ENCODE results near the gene FOXQ1.

Gene FOXQ1

DNA sequence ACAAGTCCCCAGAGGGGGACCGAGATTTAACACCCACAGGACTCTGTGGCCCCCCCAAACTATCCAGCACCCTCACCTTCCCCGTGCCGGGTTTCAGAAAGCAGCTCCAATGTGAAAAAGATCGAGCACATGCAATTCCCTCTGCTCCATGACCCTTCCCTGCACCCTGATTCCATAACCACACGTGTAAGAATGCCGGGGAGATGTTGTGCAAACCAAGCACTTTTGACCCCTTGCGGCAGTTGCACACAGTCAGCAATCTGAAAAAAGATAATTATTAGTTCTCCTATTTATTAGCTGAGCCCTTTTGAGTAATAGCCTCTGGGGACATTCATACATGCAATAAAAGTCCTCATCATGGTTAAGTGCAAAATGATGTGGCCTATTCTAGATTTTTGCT is 13.0 kb downstream of the FOXQ1 start:
- Mint-ChIP-seq H3K4me3 (no peak overlapping the region), H3K36me3 (ENCODE audit: low read depth) (no peaks in the 10 kb centered on the region), H3K9me3 (peaks cover 4% of the 10 kb centered on the region), H3K27me3 (peaks cover 44% of the 10 kb centered on the region), H3K4me1 (ENCODE audit: low read depth) (no peaks in the 10 kb centered on the region), H3K27ac (no peak overlapping the region)

DNA sequence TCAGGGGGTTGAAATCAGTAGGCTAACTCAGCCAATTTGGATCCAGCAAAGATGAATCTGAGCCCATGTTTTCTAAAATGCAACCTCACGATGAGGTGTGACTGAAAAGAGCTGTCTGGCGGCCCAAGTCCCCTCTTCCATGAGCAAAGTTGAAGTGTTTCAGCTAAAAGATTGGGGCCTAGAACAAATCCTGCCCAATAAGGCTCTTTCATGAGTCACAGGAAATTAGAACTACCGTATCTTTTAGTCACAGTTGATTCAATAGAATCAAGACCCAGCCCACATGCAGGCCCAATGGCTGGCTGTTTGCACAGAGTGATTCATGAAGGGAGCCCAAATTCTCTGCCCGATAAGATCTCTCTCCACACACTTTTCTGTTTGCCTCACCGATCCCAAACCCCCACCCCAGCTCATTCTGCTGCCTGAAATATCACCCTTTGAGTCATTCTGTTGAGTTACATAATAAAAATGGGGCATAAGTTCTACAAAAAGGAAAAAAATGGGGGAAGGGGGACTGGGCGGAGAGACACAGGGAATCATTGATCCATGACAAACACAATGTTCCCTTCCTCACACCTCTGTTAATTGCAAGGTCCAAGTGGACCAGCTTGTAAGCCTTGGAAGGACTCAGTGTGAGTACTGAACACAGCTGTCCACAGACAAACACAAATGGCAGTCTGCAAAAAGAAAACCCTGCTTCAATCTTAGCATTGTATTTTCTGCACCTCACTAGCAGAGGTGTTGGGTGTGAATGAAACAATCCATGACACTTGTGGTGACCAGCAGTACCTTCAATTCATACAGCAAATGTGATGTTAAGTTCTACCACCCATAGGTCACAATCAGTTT is 13.8 kb downstream of the FOXQ1 start:
- peaks cover 7% of the 10 kb centered on the region for H3K9me3 Mint-ChIP-seq
- H3K4me1 Mint-ChIP-seq (ENCODE audit: low read depth) = no peaks in the 10 kb centered on the region
- H3K27ac Mint-ChIP-seq = no peak overlapping the region
- H3K27me3 Mint-ChIP-seq = peaks cover 44% of the 10 kb centered on the region
- no peak overlapping the region for H3K4me3 Mint-ChIP-seq
- no peaks in the 10 kb centered on the region for H3K36me3 Mint-ChIP-seq (ENCODE audit: low read depth)

DNA sequence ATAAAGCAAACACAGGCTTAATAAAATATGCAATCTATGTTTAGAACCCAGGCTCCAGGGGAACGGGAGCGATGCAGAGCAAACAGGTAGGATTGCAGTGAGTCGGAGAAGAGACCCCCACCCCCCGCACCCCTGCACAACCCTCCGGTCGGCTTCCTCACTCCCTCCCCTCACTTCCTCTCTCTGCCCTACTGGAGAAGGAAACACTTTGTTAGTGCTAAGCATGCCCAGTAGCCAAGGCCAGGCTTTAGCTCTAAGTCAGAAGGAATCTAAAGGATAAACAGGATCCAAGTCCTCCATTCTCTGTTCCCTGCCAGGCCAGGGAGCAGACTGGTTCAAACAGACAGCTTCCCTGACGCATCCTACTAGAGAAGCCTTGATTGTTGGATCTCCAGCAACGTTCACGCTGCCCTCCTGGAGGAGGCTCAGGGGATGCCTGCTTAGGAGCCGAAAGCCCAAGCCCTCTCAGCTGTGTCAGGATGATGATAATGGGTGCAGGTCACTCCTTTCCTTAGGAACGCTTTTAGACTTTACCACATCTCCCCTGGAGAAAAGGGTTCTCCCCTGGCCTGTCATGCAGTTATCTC is 14.7 kb downstream of the FOXQ1 start:
- Mint-ChIP-seq H3K4me3 (no peak overlapping the region), H3K36me3 (ENCODE audit: low read depth) (no peaks in the 10 kb centered on the region), H3K9me3 (peaks cover 11% of the 10 kb centered on the region), H3K4me1 (ENCODE audit: low read depth) (no peaks in the 10 kb centered on the region), H3K27ac (no peak overlapping the region), H3K27me3 (peaks cover 44% of the 10 kb centered on the region)

DNA sequence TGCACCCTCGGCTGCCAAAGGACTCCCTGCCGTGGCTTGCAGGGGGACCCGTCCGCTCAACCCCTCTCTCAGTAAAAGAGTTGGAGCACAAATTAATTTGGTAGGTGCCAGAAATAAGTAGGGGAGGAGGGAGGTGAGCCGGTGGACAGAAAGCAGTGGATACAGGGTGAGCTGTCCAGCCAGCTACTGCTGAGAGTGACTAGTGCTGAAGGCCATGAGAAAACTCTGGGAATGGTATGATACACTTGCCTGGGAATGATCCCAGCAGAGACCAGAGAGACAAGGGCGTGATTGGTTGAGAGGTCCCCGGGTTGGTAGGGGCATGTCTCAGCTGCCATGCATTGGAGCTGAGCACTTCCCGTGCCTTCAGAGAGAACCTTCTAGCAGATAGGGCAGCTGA is 15.7 kb downstream of the FOXQ1 start:
- Mint-ChIP-seq H3K27me3 (peaks cover 36% of the 10 kb centered on the region), H3K9me3 (peaks cover 11% of the 10 kb centered on the region), H3K4me3 (no peak overlapping the region), H3K27ac (no peak overlapping the region), H3K4me1 (ENCODE audit: low read depth) (no peaks in the 10 kb centered on the region), H3K36me3 (ENCODE audit: low read depth) (no peaks in the 10 kb centered on the region)

DNA sequence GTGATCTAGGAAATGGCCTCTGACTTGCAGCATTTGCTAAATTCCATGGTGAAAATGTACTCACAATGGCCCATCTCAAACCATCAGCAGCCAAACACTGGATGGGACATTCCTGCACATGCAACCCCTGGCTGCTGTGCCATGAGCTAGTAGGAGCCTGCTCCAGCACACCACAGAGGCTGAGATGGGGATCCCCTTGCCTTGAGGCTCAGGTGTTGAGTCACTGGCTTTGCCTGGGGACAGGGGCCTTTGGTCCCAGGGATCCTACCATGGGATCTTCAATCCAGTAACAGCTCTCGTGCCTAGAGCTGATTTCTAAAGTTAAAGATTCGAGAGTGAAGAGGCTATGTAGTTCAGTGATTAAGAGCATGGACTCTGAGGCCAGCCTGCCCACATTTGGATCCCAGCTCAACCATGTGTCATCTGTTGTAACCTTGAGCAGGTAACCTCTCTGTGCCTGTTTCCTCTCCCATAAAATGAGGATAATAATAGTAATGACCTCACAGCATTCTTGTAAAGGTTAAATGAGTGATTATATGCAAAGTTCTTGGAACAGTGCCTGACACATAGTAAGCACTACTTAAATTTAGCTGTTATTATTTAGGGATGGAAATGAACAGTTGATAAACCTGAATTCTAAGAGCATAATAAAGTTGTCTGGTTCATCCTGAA is 16.4 kb downstream of the FOXQ1 start:
- Mint-ChIP-seq H3K27ac (no peak overlapping the region), H3K36me3 (ENCODE audit: low read depth) (no peaks in the 10 kb centered on the region), H3K9me3 (peaks cover 11% of the 10 kb centered on the region), H3K4me3 (no peak overlapping the region), H3K4me1 (ENCODE audit: low read depth) (no peaks in the 10 kb centered on the region), H3K27me3 (peaks cover 39% of the 10 kb centered on the region)

DNA sequence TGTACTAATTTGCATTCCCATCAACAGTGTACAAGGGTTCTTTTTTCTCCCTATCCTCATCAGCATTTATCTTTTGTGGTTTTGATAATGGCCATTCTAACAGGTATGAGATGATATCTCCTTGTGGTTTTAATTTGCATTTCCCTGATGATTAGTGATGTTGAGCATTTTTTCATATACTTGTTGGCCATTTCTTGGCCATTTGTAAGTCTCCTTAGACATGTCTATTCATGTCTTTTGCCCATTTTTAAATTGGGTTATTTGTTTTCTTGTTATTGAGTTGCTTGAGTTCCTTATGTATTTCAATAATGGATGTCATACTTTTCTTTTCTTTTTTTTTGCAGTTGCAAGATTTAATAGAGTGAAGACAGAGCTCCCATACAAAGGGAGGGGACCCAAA is 17.8 kb downstream of the FOXQ1 start:
- Mint-ChIP-seq H3K36me3 (ENCODE audit: low read depth) (no peaks in the 10 kb centered on the region), H3K9me3 (peaks cover 11% of the 10 kb centered on the region), H3K4me1 (ENCODE audit: low read depth) (no peaks in the 10 kb centered on the region), H3K4me3 (no peak overlapping the region), H3K27me3 (peaks cover 51% of the 10 kb centered on the region), H3K27ac (no peak overlapping the region)

DNA sequence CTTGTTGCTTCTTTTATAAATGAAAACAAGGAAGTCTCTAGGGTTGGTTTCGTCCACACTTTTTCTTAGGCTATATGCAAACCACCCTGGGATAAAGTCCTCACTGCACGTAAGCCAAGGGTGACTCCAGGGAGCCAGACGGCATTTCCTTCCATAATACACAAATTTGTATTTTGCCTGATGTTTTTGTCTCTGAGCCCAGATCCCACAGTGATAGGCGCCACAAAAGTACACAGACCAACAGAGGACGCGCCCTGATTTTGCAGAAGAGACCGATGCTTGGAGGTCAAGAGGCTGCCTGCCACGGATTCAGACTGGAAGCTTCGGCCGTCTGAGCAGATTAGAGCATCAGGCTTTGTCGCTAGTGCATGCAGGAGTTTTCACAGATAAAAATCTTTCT is 22.8 kb downstream of the FOXQ1 start:
- Mint-ChIP-seq H3K27ac (no peak overlapping the region), H3K9me3 (peaks cover 7% of the 10 kb centered on the region), H3K4me1 (ENCODE audit: low read depth) (no peaks in the 10 kb centered on the region), H3K27me3 (peaks cover 57% of the 10 kb centered on the region), H3K4me3 (no peak overlapping the region), H3K36me3 (ENCODE audit: low read depth) (no peaks in the 10 kb centered on the region)

DNA sequence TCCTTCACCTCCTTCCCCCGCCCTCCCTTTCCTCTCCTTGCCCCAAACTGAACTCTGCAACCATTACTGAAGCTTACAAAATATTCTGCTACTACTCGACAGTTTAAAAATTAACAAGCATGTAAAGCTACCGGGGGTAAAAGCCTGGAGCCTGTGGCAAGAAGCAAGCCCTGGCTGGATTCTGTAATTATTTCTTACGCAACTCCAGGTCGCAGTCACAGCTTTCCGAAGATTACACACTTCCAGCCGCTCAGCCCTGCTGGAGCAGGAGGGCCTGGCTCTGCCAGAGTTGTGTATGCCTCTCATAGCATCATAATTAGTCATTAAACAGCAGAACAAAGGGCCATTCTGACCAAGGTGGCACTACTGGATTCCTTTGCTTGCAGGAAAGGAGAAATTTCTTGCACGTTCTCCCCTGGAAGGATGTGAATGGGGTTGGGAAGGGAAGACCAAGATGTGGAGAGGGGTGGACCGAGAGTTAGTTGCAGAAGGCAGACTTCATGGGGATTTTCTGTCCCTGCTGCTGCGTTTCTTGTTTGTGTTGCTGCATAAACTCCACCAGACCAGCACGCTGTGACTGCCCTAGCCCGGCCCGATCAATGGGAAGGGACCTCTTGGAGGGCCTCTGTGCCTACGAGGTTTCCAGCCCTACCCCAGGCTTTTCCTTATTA is 23.6 kb downstream of the FOXQ1 start:
- Mint-ChIP-seq H3K36me3 (ENCODE audit: low read depth) (no peaks in the 10 kb centered on the region), H3K4me1 (ENCODE audit: low read depth) (no peaks in the 10 kb centered on the region), H3K4me3 (no peak overlapping the region), H3K27me3 (peaks cover 66% of the 10 kb centered on the region), H3K9me3 (peaks cover 3% of the 10 kb centered on the region), H3K27ac (no peak overlapping the region)

DNA sequence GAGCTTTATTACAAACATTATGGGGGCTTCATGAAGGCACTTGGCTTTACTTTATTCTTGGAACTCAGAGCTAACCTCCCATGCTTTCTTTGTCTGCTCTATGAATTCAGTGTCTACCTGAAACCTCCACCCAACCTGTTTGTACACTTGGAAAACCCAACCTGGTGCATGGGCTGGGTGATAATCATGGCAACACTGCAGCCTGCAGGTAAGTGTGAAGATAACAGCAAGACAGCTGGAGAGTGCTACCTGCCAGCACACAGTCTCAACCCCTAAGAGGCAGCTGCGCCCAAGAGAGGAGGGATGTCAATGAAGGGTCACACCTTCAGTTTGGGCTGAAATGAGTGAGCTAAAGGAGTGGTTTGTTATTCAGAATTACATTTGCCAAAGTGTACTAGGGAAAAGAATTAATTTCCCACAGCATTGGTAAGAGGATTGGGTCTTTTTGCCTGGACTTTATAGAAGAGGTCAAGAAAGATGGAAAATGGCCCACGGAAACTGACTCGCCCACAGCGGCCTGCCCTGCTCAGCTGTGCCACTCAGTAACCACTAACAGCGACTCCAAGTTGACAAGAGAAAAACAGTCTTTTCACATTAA is 24.4 kb downstream of the FOXQ1 start:
- H3K27me3 Mint-ChIP-seq = peaks cover 72% of the 10 kb centered on the region
- no peaks in the 10 kb centered on the region for H3K4me1 Mint-ChIP-seq (ENCODE audit: low read depth)
- H3K27ac Mint-ChIP-seq = no peak overlapping the region
- no peaks in the 10 kb centered on the region for H3K9me3 Mint-ChIP-seq
- H3K36me3 Mint-ChIP-seq (ENCODE audit: low read depth) = no peaks in the 10 kb centered on the region
- H3K4me3 Mint-ChIP-seq = no peak overlapping the region

DNA sequence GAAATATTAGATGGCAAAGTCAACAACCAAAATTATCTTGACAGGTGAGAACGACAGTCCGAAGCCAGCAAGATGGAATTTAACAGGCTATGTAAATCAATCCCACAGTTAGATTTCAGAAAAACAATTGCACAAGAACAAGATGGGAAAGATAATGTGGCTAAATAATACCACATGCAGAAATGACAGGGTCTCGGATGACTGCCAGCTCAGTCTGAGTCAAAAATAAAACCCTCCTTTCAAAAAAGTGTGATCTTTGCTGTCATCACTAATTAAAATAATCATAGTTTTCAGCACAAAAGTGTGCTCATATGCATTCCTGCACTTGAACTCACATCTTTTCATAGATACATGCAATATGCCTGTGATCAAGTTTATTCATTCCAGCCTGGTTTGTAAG is 25.9 kb downstream of the FOXQ1 start:
- Mint-ChIP-seq H3K9me3 (no peaks in the 10 kb centered on the region), H3K4me1 (ENCODE audit: low read depth) (no peaks in the 10 kb centered on the region), H3K27me3 (peaks cover 82% of the 10 kb centered on the region), H3K27ac (no peak overlapping the region), H3K36me3 (ENCODE audit: low read depth) (no peaks in the 10 kb centered on the region), H3K4me3 (no peak overlapping the region)

DNA sequence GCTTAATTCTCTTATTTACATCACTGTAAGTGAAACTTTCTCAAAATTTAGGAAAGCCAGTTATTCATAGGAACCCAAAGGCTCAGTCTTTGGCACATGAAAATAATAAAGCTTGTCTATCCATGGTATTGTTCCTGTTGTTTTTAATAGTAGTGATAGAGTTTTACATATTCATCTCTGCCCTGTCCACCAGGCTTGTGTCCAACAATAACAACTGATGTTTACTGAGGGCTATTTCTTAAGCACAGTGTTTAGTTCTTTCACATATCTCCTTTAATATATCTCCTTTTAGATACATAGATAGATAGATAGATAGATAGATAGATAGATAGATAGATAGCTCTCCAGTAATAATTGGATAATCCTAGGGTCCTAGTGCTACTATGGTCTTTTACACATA is 34.2 kb downstream of the FOXQ1 start:
- Mint-ChIP-seq H3K9me3 (peaks cover 33% of the 10 kb centered on the region), H3K27ac (no peak overlapping the region), H3K36me3 (ENCODE audit: low read depth) (peaks cover 5% of the 10 kb centered on the region), H3K4me1 (ENCODE audit: low read depth) (no peaks in the 10 kb centered on the region), H3K27me3 (peaks cover 82% of the 10 kb centered on the region), H3K4me3 (no peak overlapping the region)

DNA sequence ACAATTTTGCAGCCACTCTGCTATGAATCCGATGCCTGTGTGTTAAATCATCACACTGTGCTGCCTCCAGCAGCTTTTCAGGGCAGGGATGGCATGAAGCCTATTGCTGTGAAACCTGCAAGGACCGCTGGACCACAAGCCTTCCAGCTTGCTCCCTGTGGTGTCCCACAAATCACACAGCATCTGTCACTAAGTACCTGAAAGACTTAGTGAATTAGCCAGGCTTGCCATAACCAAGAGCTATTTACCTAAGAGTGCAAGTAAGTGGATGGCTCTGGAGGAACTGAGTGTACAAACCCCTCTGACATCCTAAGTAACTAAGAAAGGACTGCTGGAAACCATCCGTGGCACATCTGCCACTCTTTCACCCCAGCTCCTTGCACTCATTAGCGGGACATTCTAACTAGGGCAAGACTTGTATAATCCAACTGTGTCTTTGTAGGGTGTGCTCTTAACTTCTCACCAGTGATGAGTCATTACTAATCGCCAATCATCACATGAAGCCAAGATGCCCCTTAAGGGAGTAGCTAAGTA is 34.7 kb downstream of the FOXQ1 start:
- peaks cover 38% of the 10 kb centered on the region for H3K9me3 Mint-ChIP-seq
- no peak overlapping the region for H3K27ac Mint-ChIP-seq
- H3K27me3 Mint-ChIP-seq = peaks cover 82% of the 10 kb centered on the region

DNA sequence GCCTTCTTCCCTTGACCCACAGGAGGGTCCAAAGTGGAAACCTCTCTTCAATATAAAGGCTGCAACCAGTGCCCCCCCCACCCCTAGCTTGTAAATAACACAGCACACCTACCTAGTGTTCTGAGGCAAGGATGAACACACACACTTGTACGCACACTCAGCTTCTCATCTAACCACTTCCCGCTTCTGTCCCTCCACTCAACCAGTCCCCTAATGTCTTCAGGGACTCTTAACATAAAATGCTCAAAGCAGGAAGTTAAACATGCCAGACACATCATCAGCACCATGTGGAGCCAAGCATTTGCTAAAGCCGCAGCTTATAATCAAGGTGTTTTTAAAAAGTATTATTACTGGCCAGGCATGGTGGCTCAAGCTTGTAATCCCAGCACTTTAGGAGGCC is 35.3 kb downstream of the FOXQ1 start:
- Mint-ChIP-seq H3K27ac (no peak overlapping the region), H3K27me3 (peaks cover 82% of the 10 kb centered on the region), H3K36me3 (ENCODE audit: low read depth) (peaks cover 12% of the 10 kb centered on the region), H3K4me3 (no peak overlapping the region), H3K9me3 (peaks cover 41% of the 10 kb centered on the region), H3K4me1 (ENCODE audit: low read depth) (no peaks in the 10 kb centered on the region)

More for the DNA sequence above, 34.7 kb downstream of the FOXQ1 start:
- Mint-ChIP-seq H3K4me1 (ENCODE audit: low read depth) (no peaks in the 10 kb centered on the region), H3K4me3 (no peak overlapping the region), H3K36me3 (ENCODE audit: low read depth) (peaks cover 10% of the 10 kb centered on the region)

DNA sequence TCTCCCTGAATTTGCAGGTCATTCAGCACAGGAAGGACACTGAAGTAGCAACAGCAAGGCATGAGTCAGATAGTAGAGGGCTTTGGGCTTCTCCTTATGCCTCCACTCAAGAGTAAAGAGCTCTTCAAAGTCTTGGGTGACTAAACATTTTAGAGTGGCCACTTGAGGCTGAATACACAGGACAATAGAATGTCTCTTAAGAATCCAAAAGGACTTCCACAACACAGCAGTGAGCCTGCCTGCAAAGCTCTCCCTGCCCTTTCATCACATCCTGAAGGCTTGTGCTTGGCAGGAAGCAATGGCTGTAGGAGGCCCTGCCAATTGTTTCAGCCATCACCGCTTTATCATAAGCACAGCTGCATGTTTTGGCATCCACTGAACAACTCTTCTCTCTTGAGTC is 36.8 kb downstream of the FOXQ1 start:
- no peaks in the 10 kb centered on the region for H3K4me1 Mint-ChIP-seq (ENCODE audit: low read depth)
- H3K27me3 Mint-ChIP-seq = peaks cover 83% of the 10 kb centered on the region
- peaks cover 12% of the 10 kb centered on the region for H3K36me3 Mint-ChIP-seq (ENCODE audit: low read depth)
- H3K4me3 Mint-ChIP-seq = no peak overlapping the region
- peaks cover 46% of the 10 kb centered on the region for H3K9me3 Mint-ChIP-seq
- H3K27ac Mint-ChIP-seq = no peak overlapping the region

Data from stimulated activated naive CD8-positive, alpha-beta T cell treated with anti-CD3 and anti-CD28 coated beads, Interleukin-15, Interleukin-2, amounts not matched to agents 100 ng/mL and 50 ng/mL, for 24 hours (primary cell).